IMR-90 (cell line): ENCODE results near the gene CELA1. TPM values are rescaled to one million over a fixed set of nuclear protein-coding genes. Genes with fewer than 3 reads are reported as not detected.

Experiments used
- ATAC-seq: fragments of 200-7000 bp; cut with Tn5 transposase; 2 replicates; pipeline ENCODE4 v1.9.1; 2020; ENCODE audit warnings: low read depth, mild to moderate bottlenecking, moderate library complexity
- BruUV-seq: library from RNA; stranded (reverse); fragments of 400-500 nt; replicated peaks from 2 replicates; lab custom pipeline; 2021; lab: Mats Ljungman, UMichigan
- CTCF ChIA-PET: fragments of 300-600 bp; formaldehyde crosslinking; extraction: SDS; loops from one replicate; lab custom pipeline; 2021; ENCODE audit warnings: antibody characterized with exemption; lab: Yijun Ruan, JAX
- POLR2A ChIA-PET: fragments of 300-600 bp; sonication (Branson Sonifier 250); formaldehyde crosslinking; loops from one replicate; lab custom pipeline; 2022; ENCODE audit warnings: antibody characterized with exemption; ENCODE audit not compliant: unreplicated experiment; lab: Charles Lee
- DNase-seq: peaks from one replicate; pipeline ENCODE4 v3.0.0; 2013
- H2AFZ ChIP-seq: replicated peaks from 2 replicates; pipeline ENCODE3; 2013; ENCODE audit warnings: low read length, mild to moderate bottlenecking; ENCODE audit not compliant: poor library complexity
- H2AK5ac ChIP-seq: 2 replicates; pipeline ENCODE4 v1.6.1; 2013; ENCODE audit warnings: low read depth, low read length, inconsistent platforms
- H2AK9ac ChIP-seq: replicated peaks from 2 replicates; pipeline ENCODE3; 2013; ENCODE audit warnings: mild to moderate bottlenecking, low read depth, low read length, moderate library complexity; ENCODE audit not compliant: poor library complexity
- H2BK120ac ChIP-seq: 2 replicates; pipeline ENCODE4 v1.6.1; 2013; ENCODE audit warnings: low read depth, low read length, inconsistent platforms
- H2BK15ac ChIP-seq: 3 replicates; pipeline ENCODE4 v1.6.1; 2013; ENCODE audit warnings: low read depth, low read length, inconsistent platforms
- H2BK20ac ChIP-seq: 2 replicates; pipeline ENCODE4 v1.6.1; 2013; ENCODE audit warnings: low read depth, mild to moderate bottlenecking, inconsistent platforms, low read length, moderate library complexity
- H2BK5ac ChIP-seq: 2 replicates; pipeline ENCODE4 v1.6.1; 2013; ENCODE audit warnings: mild to moderate bottlenecking, low read depth, low read length, inconsistent platforms; ENCODE audit not compliant: poor library complexity, severe bottlenecking
- H3K14ac ChIP-seq: replicated peaks from 2 replicates; pipeline ENCODE4 v1.6.1; 2013; ENCODE audit warnings: low read depth, low read length, inconsistent platforms
- H3K18ac ChIP-seq: 2 replicates; pipeline ENCODE4 v1.6.1; 2013; ENCODE audit warnings: low read depth, low read length, control low read depth
- H3K23ac ChIP-seq: 2 replicates; pipeline ENCODE4 v1.6.1; 2013; ENCODE audit warnings: low read depth, low read length, inconsistent platforms
- H3K27ac ChIP-seq: 2 replicates; pipeline ENCODE4 v1.5.1; 2013; ENCODE audit warnings: mild to moderate bottlenecking, control low read depth, low read length; ENCODE audit not compliant: insufficient read depth
- H3K27me3 ChIP-seq: 2 replicates; pipeline ENCODE4 v1.6.1; 2013; ENCODE audit warnings: low read length; ENCODE audit not compliant: control insufficient read depth, insufficient read depth
- H3K36me3 ChIP-seq: 2 replicates; pipeline ENCODE4 v1.6.1; 2013; ENCODE audit warnings: low read length, mixed read lengths; ENCODE audit not compliant: control insufficient read depth, insufficient read depth
- H3K4ac ChIP-seq: 2 replicates; pipeline ENCODE4 v1.6.1; 2013; ENCODE audit warnings: low read depth, low read length, inconsistent platforms
- H3K4me1 ChIP-seq: 2 replicates; pipeline ENCODE4 v1.6.1; 2013; ENCODE audit warnings: low read length, mixed read lengths; ENCODE audit not compliant: control insufficient read depth, insufficient read depth
- H3K4me2 ChIP-seq: 2 replicates; pipeline ENCODE4 v1.6.1; 2013; ENCODE audit warnings: low read depth, mild to moderate bottlenecking, control low read depth, low read length, moderate library complexity
- H3K4me3 ChIP-seq: 2 replicates; pipeline ENCODE4 v1.5.1; 2013; ENCODE audit warnings: low read depth, mild to moderate bottlenecking, control low read depth, low read length, moderate library complexity; ENCODE audit not compliant: insufficient read depth
- H3K56ac ChIP-seq: 2 replicates; pipeline ENCODE4 v1.6.1; 2013; ENCODE audit warnings: low read length, inconsistent platforms; ENCODE audit not compliant: insufficient read depth; ENCODE audit errors: extremely low read depth
- H3K79me1 ChIP-seq, 2 experiments: 2 replicates each; pipeline ENCODE4 v1.6.1; 2013; ENCODE audit warnings: low read length in 2 of 2, inconsistent platforms in 1 of 2, low read depth in 1 of 2
- H3K9ac ChIP-seq: 2 replicates; pipeline ENCODE4 v1.6.1; 2013; ENCODE audit warnings: low read depth, low read length, control low read depth
- H3K9me1 ChIP-seq: 2 replicates; pipeline ENCODE4 v1.6.1; 2013; ENCODE audit warnings: low read length, inconsistent platforms; ENCODE audit not compliant: insufficient read depth
- H3K9me3 ChIP-seq: 2 replicates; pipeline ENCODE4 v1.6.1; 2013; ENCODE audit warnings: low read length; ENCODE audit not compliant: control insufficient read depth, insufficient read depth
- H4K20me1 ChIP-seq: 2 replicates; pipeline ENCODE4 v1.6.1; 2013; ENCODE audit warnings: low read length, inconsistent platforms; ENCODE audit not compliant: insufficient read depth
- H4K5ac ChIP-seq: 2 replicates; pipeline ENCODE4 v1.6.1; 2013; ENCODE audit warnings: mild to moderate bottlenecking, low read depth, low read length, control low read depth
- H4K8ac ChIP-seq, 2 experiments: 2 replicates each; pipeline ENCODE4 v1.6.1; 2013; ENCODE audit warnings: low read depth in 2 of 2, low read length in 2 of 2, control low read depth in 1 of 2, inconsistent platforms in 1 of 2
- H4K91ac ChIP-seq: 2 replicates; pipeline ENCODE4 v1.6.1; 2013; ENCODE audit warnings: low read depth, low read length, inconsistent platforms; ENCODE audit not compliant: insufficient read depth
- BHLHE40 ChIP-seq: fragments of 150-350 bp; IDR thresholded peaks from 2 replicates; pipeline ENCODE4 v1.6.1; 2016; ENCODE audit warnings: mild to moderate bottlenecking, low read depth, low read length
- CEBPB ChIP-seq: IDR thresholded peaks from 2 replicates; pipeline ENCODE4 v1.6.1; 2012; ENCODE audit warnings: low read depth, low read length, improper control_type of control experiment
- CHD1 ChIP-seq: IDR thresholded peaks from 2 replicates; pipeline ENCODE4 v1.6.1; 2012; ENCODE audit warnings: low read depth, low read length, improper control_type of control experiment
- CTCF ChIP-seq: conservative IDR thresholded peaks from 2 replicates; pipeline ENCODE4 v1.5.1; 2012; ENCODE audit warnings: mild to moderate bottlenecking, low read depth, low read length, improper control_type of control experiment
- FOS ChIP-seq: fragments of 150-350 bp; IDR thresholded peaks from 2 replicates; pipeline ENCODE4 v1.6.1; 2016; ENCODE audit warnings: low read depth, low read length
- MAFK ChIP-seq: IDR thresholded peaks from 2 replicates; pipeline ENCODE4 v1.6.1; 2012; ENCODE audit warnings: low read depth, low read length, improper control_type of control experiment
- MAZ ChIP-seq: IDR thresholded peaks from 2 replicates; pipeline ENCODE4 v1.6.1; 2012; ENCODE audit warnings: low read depth, mild to moderate bottlenecking, low read length, improper control_type of control experiment, moderate library complexity, borderline replicate concordance
- NFE2L2 ChIP-seq: fragments of 150-350 bp; IDR thresholded peaks from 2 replicates; pipeline ENCODE4 v1.6.1; 2016; ENCODE audit warnings: low read depth, mild to moderate bottlenecking, low read length
- POLR2A ChIP-seq: IDR thresholded peaks from 2 replicates; pipeline ENCODE4 v1.6.1; 2012; ENCODE audit warnings: mild to moderate bottlenecking, low read depth, low read length
- RAD21 ChIP-seq: IDR thresholded peaks from 2 replicates; pipeline ENCODE4 v1.6.1; 2012; ENCODE audit warnings: low read length, improper control_type of control experiment
- RFX5 ChIP-seq: IDR thresholded peaks from 2 replicates; pipeline ENCODE4 v1.8.0; 2012; ENCODE audit warnings: low read depth, mild to moderate bottlenecking, low read length, moderate library complexity
- SMC3 ChIP-seq: fragments of 150-350 bp; IDR thresholded peaks from 2 replicates; pipeline ENCODE4 v1.6.1; 2016; ENCODE audit warnings: low read depth, mild to moderate bottlenecking, antibody characterized with exemption, low read length, moderate library complexity
- USF2 ChIP-seq: fragments of 150-350 bp; IDR thresholded peaks from 2 replicates; pipeline ENCODE4 v1.6.1; 2017; ENCODE audit warnings: mild to moderate bottlenecking, antibody characterized with exemption, low read length, low read depth
- WGBS, 2 experiments: methylation state at CpG; one replicate each; pipeline versions ENCODE4 v1.1.5 to v1.1.7; 2013; ENCODE audit warnings: missing lambda C conversion rate in 2 of 2; ENCODE audit not compliant: insufficient read length in 1 of 2; ENCODE audit errors: extremely low coverage in 2 of 2; 5-methylcytosine and 5-hydroxymethylcytosine counted together
- dilution Hi-C: fragments of 300-500 bp; cut with HindIII; formaldehyde crosslinking; loops from one replicate; pipeline ENCODE4 v1.14.3; 2018; ENCODE audit warnings: low sequenced_read_pairs; ENCODE audit not compliant: unreplicated experiment
- in situ Hi-C: fragments of 300-500 bp; cut with MboI; formaldehyde crosslinking; loops from 3 replicates; pipeline ENCODE4 v1.14.3; 2019; ENCODE audit warnings: low sequenced_read_pairs, inconsistent platforms, mixed read lengths
- intact Hi-C: fragments of 100-400 bp; cut with micrococcal nuclease; formaldehyde crosslinking; loops from 2 replicates; pipeline ENCODE4 v1.10.0; 2022
- polyA plus RNA-seq, 3 experiments: library from polyadenylated mRNA; depleted of rRNA; stranded (reverse); fragments of >200 nt; gene quantifications; 2 replicates each; pipeline ENCODE4 v1.2.3, GENCODE V29; 2012; ENCODE audit warnings: low replicate concordance in 1 of 3
- total RNA-seq: library from RNA; depleted of rRNA; stranded (reverse); fragments of >200 nt; gene quantifications from 2 replicates; pipeline ENCODE4 v1.2.3, GENCODE V29; 2012

Gene CELA1
- total and polyA plus RNA-seq, 2 of the 4 experiments (the other 2 are of a cell fraction), result not detected

- 100% methylated on average over 2 of the region's 2 CpGs; no CpG with 5 or more reads in 1 of the 2 experiments for WGBS, 2 experiments
- no peak overlapping the region for H2AK5ac ChIP-seq
- no peaks in the 10 kb centered on the region for H3K79me1 ChIP-seq
- no peak overlapping the region for H2BK20ac ChIP-seq
- H2AK9ac ChIP-seq, result no peak overlapping the region
- H3K14ac ChIP-seq, result no peak overlapping the region
- H3K9ac ChIP-seq, result no peak overlapping the region
- H2BK15ac ChIP-seq, result no peak overlapping the region
- H4K8ac ChIP-seq, result no peak overlapping the region
- dilution Hi-C loops (no loop called here), in situ Hi-C loops (loop anchor here (10.0 kb wide), 2 partner anchors 258 to 518 kb away; partner anchors contain the start of gene CSRNP2), intact Hi-C loops (loop anchor here (5.0 to 10.0 kb wide), 3 partner anchors 236 to 516 kb away; partner anchors contain the start of gene CSRNP2)
- no peak overlapping the region for H2AFZ ChIP-seq
- H3K4me2 ChIP-seq, result no peak overlapping the region
- H3K56ac ChIP-seq, result no peak overlapping the region
- no peak overlapping the region for H4K5ac ChIP-seq
- H3K9me3 ChIP-seq, result no peaks in the 10 kb centered on the region
- POLR2A ChIA-PET, result no interaction called here
- no peak overlapping the region for H4K91ac ChIP-seq
- H2BK120ac ChIP-seq, result no peak overlapping the region
- H3K18ac ChIP-seq, result no peak overlapping the region
- TF ChIP-seq POLR2A, result no peak
- no peak for TF ChIP-seq BHLHE40
- TF ChIP-seq MAZ, result no peak
- no peak for TF ChIP-seq RFX5
- no peak for TF ChIP-seq MAFK
- TF ChIP-seq CHD1, result no peak
- no peak for TF ChIP-seq RAD21
- TF ChIP-seq SMC3, result no peak
- TF ChIP-seq FOS, result no peak
- TF ChIP-seq CEBPB, result no peak
- TF ChIP-seq NFE2L2, result no peak
- no peak for TF ChIP-seq CTCF
- no peak for TF ChIP-seq USF2
- H3K9me1 ChIP-seq, result no peaks in the 10 kb centered on the region; the same call in 1 of the 2 replicates
- H3K4ac ChIP-seq, result no peak overlapping the region
- ATAC-seq (no peak), DNase-seq (no peak)
- H4K20me1 ChIP-seq, result no peaks in the 10 kb centered on the region
- H3K23ac ChIP-seq, result no peak overlapping the region
- CTCF ChIA-PET, result no interaction called here
- no peaks in the 10 kb centered on the region; the same call in 1 of the 2 replicates for H3K27me3 ChIP-seq
- no peak overlapping the region for H3K4me3 ChIP-seq
- H3K27ac ChIP-seq, result no peak overlapping the region
- H2BK5ac ChIP-seq, result no peak overlapping the region
- BruUV-seq, result no TSS peak
- H3K36me3 ChIP-seq, result no peaks in the 10 kb centered on the region
- peaks cover 4% of the 10 kb centered on the region; the same call in 1 of the 2 replicates for H3K4me1 ChIP-seq
Observed at GRCh38 chr12:51343201-51343600, 3.3 kb downstream of the CELA1 start.
